Measurements from ENCODE around the gene DZANK1.

DNA sequence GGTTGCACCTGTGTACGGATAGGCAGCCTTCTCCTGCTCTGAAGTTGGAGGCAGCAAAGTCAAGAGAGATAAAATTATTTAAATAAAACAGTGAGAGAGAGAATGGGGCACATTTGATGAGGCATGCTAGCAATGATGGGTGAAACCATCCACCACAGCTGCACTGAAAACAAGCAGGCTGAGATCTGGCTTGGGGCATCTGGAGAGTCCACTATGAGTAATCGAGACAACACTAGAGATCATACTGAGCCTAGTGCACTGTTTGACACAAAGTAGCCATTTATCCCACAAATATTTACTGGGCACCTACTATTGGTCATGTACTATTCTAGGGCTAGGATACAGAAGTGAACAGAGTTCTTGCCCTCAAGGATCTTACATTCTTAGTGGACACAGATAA lies 66.4 kb downstream of the DZANK1 start:
- TF ChIP-seq, protein P1, sequence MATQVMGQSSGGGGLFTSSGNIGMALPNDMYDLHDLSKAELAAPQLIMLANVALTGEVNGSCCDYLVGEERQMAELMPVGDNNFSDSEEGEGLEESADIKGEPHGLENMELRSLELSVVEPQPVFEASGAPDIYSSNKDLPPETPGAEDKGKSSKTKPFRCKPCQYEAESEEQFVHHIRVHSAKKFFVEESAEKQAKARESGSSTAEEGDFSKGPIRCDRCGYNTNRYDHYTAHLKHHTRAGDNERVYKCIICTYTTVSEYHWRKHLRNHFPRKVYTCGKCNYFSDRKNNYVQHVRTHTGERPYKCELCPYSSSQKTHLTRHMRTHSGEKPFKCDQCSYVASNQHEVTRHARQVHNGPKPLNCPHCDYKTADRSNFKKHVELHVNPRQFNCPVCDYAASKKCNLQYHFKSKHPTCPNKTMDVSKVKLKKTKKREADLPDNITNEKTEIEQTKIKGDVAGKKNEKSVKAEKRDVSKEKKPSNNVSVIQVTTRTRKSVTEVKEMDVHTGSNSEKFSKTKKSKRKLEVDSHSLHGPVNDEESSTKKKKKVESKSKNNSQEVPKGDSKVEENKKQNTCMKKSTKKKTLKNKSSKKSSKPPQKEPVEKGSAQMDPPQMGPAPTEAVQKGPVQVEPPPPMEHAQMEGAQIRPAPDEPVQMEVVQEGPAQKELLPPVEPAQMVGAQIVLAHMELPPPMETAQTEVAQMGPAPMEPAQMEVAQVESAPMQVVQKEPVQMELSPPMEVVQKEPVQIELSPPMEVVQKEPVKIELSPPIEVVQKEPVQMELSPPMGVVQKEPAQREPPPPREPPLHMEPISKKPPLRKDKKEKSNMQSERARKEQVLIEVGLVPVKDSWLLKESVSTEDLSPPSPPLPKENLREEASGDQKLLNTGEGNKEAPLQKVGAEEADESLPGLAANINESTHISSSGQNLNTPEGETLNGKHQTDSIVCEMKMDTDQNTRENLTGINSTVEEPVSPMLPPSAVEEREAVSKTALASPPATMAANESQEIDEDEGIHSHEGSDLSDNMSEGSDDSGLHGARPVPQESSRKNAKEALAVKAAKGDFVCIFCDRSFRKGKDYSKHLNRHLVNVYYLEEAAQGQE (IDR thresholded peaks at IDR 0.05; ENCODE audit: insufficient read depth in 1 of 2, low read depth in 2 of 2, low read length in 2 of 2), result no peak
- TF ChIP-seq SIN3A (IDR thresholded peaks at IDR 0.05; ENCODE audit: borderline replicate concordance, insufficient read depth, low read length) (no peak), POLR2AphosphoS5 (IDR thresholded peaks at IDR 0.05; ENCODE audit: low read depth, low read length) (no peak)
